HG03135 (cell line): Measurements from ENCODE around the gene EFHD2.
"Not testable (repeated sequence)": the region's sequence is repeated elsewhere in the genome, so short reads cannot be mapped to it uniquely, and the experiment has no call there.

ENCODE experiments used
- ATAC-seq: cut with Tn5 transposase; IDR thresholded peaks from one replicate; pipeline ENCODE4 v1.9.1; 2021; ENCODE audit warnings: mild to moderate bottlenecking, moderate library complexity; ENCODE audit not compliant: unreplicated experiment

The EFHD2 gene, protein sequence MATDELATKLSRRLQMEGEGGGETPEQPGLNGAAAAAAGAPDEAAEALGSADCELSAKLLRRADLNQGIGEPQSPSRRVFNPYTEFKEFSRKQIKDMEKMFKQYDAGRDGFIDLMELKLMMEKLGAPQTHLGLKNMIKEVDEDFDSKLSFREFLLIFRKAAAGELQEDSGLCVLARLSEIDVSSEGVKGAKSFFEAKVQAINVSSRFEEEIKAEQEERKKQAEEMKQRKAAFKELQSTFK

DNA sequence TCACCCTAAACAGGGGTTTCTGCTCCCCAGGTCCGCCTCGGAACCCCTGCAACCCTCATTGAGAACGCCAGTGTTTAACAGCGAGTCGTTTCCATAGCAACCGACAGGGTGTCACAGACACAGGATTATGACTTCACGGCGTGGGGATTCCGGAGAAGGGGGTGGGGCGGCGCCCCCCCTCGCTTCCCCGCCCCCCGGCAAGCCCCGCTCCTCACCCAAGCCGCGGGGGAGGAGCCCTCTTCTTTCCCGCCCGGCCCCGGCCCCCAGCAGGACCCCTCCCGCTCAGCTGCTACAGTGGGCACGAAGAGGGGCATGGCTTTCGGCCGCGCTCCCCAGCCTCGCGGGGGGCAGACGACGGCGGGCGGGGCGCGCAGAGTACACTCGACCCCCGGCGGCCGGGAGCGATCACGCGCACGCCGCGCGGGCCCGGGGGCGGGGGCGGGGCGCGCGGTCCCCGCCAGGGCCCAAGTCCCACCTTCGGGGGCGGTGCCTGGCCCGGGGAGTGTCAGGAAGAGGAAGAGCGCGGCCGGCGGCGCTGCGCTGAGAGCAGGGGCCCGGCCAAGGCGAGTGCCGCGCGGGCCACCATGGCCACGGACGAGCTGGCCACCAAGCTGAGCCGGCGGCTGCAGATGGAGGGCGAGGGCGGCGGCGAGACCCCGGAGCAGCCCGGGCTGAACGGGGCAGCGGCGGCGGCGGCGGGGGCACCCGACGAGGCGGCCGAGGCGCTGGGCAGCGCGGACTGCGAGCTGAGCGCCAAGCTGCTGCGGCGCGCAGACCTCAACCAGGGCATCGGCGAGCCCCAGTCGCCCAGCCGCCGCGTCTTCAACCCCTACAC, at the start of gene EFHD2:
Gene EFHD2, plus strand, starts transcription at position 501 of the 835 bp plus-strand sequence. Its CDS starts 84 bp downstream, at position 585.
- ATAC-seq, result peak; percentile 75

DNA sequence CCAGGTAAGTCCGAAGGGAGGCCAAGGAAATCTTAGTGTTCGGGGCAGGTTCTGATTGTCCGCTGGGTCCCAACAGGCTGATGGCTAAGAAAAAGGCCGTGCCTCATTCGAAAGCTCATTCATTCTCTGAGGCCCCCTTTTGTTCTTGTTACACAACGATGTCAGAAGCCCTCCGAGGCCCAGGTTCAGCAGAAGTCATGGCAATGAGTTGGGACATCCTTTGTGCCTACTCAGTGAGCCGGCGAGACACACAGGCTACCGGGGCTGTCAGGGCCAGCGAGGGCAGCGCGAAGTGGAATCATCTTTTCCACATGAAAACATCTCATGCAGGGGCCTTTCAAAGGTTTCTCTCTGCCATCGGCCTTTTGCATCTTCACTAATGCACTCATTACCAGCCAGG, 49.0 kb upstream of the EFHD2 start:
- ATAC-seq, result no peak

DNA sequence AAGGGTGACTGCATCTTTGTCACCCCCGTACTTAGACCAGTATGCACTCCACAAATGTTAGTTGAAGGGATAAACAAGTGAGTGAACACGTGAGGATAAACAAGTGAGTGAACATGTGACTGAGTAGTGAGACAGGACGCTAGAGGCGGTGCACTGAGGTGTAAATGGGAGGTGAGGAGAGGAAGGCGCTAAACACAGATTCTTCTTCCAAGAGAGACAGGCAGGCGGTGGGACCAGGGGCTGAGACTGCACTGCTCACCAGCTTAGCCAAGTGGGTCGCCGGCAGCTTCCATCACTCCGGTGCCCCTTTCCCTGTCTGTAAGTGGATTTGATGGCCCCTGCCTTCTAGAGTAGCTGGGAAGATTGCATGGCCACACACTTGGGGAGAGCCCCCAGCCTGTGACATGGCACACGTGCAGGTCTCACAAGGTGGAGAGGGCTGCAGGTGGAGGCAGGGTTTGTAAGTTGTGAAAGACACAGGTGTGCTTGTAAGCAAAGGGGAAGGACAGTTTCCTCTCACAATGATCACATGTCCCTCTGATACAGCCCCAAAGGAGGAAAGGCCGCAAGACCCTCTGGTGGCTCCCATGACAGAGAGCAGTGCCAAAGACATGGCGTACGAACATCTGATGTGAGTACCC, 47.5 kb upstream of the EFHD2 start:
- ATAC-seq, result no peak

DNA sequence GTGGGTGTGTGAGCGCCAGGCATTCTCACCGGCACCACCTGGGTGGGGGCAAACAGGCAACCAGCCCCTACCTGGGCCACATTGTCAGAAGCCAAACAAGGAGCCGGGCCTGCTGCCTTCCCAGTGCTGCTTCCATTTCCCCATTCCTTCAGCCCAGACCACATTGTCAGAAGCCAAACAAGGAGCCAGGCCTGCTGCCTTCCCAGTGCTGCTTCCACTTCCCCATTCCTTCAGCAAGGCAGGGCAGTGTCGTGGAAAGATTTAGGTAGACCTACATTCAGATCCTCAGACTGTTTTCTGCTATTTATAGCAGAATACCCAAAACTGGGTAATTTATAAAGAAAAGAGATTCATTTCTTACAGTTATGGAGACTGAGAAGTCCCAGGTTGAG, 47.0 kb upstream of the EFHD2 start:
- ATAC-seq, result no peak

DNA sequence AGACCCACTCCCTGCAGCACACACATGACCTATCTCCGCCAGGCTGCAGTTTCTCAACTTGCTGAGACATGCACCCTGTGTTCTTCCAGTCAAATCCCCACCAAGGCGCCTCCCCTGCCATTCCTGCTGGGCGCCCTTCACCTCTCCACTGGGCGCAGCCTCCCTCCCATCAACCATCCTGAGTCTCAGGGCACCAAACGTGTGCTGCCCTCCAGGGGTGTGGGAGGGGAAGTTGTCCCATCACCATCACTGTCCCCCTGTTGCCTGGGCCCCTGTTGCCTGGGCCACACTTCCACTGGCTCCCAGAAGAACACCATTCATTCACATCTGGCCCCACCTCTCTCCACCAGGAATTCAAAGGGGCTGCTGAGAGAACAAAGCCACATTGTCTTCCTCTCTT, 44.9 kb upstream of the EFHD2 start:
- no peak for ATAC-seq

DNA sequence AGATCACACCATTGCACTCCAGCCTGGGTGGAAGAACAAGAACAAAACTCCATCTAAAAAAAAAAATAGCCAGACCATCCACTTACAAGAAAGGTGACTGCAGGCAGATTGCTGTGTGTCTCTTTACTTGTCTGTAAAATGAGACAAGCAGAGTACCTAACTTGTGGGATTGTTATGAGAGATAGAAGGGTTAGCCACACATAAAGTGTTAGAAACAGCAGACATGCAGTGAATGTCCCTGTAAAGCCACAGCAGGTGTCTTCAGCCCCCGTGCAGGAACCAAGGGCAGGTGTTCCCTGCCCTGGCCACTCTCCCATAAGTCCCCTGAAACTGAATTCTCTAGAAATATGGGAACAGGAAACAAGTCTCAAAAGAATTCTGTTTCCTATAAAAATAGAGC, 40.8 kb upstream of the EFHD2 start:
- ATAC-seq, result no peak

DNA sequence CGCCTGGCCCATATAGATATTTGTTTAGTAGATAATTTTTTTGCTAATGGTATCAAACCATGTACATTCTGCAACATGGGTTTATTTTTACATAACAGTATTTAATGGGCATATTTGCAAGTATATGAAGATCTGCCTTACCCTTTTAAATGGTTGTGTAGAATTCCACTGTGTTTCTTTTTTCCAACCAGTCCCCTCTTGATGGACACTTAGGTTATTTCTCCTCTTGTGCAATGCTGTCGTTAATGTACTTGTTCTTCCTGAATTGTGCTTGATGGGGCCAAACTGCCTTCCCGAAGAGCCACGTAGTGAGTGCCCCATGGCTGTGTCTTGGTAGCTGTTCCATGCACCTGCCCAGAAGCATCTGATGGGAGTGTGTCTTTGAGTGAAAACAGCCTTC, 39.4 kb upstream of the EFHD2 start:
- ATAC-seq, result no peak

DNA sequence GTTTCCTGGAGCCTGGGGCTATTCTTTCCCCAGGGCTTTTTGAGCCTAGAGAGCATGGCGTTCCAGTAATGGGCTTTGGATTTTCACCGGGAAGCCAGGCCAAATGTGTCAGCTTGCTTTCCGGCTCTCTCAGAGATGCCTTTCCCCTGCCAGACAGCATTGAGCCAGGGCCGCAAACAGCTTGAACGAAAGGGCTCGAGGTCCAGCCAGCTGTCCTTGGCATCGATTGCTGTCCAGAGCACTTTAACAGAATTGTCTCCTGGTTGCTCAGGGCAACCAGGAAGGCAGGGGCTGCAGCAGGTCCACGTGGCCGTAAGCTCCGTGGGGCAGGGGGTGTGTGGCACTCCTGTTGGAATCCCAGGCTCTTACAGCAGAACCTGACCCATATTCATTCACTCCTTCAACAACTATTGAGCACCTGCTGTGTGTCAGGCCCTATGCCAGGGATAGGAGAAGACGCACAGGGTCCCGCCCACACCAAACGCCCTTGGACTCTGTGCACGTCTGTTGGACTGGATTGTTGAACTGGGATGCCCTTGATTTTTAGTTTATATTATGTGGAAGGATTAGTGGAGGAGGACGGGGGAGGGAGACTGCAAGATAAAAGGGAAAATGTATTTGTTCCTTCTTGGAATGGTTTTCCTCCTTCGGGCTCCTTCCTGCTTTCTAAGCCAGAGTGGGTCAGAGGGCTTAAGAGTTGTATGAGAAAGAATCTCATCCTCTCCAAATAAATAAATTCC, 38.7 kb upstream of the EFHD2 start:
- ATAC-seq, result no peak

DNA sequence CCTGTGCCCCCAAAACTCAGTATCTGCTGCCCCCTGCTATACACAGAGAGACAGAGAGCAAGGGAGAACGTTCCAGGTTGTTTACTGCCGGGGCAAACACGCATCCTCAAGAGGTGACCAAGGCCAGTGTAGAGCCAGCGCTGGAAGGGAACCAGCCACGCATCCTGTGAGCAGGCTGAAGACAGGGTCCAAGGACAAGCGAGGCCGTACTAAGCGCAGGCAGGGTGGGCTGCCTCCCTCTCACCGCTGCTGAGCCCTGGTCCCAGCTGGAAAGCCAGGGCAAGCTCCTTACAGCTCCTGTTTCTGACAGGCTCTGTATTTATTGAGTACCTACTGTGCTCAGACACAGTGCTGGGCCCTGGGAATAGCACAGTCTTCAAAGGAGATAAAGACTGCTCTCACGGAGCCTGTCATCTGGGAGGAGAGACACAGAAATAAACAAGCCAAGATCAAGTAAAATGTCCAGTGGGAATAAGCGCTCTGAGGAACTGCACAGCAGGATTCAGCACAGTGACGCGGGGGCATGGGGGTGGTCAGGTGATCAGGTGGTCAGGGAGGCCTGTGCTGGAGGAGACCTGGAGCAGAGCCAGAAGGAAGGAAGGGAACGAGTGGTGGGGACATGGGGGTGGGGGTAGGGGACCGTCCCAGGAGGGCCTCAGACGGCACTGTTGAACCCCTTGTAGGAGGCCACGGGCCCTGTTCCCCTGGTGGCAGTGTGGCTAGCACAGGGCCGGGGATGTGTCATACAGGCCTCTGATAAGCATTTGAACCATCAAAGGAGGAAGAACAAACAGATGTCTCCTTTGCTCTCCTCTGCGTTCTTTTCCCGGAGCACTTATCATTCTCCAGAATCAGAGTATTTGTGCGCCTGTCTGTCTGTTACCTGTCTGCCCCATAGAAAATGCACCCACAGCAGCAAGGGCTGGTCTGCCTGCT, 37.8 kb upstream of the EFHD2 start:
- no peak for ATAC-seq

DNA sequence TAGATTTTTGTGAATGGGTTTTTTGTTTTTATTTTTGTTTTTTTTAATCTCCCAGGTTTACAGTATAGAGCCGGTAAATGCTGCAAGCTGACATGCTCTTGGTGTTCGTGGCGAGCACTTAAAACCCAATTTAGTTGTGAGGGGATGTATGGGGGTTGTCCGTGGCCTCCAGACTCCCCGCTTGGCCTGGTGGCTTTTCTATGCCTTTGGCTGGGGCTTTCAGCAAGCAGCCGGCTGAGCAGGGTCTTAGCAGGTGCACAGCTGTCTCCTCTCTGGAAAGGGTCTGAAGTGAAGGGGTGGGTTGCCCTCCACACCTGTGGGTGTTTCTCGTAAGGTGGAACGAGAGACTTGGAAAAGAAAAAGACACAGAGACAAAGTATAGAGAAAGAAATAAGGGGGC, 31.0 kb upstream of the EFHD2 start:
- no peak for ATAC-seq

DNA sequence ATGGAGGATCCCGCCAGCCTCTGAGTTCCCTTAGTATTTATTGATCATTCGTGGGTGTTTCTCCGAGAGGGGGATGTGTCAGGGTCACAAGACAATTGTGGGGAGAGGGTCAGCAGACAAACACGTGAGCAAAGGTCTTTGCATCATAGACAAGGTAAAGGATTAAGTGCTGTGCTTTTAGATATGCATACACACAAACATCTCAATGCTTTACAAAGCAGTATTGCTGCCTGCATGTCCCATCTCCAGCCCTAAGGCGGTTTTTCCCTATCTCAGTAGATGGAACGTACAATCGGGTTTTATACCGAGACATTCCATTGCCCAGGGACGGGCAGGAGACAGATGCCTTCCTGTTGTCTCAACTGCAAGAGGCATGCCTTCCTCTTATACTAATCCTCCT, 30.5 kb upstream of the EFHD2 start:
- ATAC-seq, result not testable (repeated sequence)

DNA sequence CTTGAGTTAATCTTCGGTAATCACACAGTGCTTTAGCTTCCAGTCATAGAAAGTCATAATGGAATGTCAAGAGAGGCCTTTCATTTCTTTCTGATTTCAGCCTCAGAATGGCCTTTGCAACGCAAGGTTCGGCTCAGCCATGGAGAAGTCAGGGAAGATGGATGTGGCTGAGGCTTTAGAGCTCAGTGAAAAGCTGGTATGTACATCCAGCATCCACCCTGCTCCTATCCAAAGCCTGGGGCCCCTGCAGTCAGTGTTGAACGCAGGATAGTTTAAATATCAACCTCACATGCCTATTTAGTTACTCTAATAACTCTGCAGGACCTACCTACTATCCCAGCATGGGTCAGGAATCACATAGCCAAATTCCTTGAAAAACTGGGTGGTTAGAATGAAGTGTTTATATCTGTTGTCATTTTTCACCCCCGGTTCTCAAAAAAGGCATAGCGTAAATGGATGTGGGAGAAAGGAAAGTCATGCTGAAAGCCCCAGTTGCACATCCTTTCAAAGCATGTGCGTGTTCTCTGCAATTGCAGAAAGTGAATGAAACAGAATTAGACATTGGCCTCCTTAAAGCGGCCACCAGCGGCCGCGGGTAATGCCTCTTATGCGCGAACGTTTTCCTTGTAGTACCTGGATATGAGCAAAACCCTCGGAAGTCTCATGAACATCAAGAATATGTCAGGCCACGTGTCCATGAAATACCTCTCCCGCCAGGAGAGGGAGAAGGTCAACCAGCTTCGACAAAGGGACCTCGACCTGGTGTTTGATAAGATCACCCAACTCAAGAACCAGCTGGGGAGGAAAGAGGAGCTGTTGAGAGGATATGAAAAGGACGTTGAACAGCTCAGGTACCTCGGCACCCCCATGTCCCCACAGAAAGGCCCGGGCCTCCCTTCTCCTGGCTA, 28.8 kb upstream of the EFHD2 start:
- ATAC-seq, result no peak

DNA sequence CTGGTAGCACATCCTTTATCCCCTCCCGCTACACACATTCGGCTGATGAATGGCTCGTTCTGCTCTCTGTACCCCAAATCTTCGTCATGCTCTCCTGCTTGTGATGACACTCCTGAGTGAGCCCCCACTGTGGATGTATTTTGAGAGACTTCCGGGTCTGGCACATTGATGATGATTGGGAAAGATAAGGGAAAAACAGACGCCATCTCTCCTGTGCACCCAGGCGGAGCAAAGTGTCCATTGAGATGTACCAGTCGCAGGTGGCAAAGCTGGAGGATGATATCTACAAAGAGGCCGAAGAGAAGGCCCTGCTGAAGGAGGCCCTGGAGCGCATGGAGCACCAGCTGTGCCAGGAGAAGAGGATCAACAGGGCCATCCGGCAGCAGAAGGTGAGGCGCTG, 27.9 kb upstream of the EFHD2 start:
- no peak for ATAC-seq

DNA sequence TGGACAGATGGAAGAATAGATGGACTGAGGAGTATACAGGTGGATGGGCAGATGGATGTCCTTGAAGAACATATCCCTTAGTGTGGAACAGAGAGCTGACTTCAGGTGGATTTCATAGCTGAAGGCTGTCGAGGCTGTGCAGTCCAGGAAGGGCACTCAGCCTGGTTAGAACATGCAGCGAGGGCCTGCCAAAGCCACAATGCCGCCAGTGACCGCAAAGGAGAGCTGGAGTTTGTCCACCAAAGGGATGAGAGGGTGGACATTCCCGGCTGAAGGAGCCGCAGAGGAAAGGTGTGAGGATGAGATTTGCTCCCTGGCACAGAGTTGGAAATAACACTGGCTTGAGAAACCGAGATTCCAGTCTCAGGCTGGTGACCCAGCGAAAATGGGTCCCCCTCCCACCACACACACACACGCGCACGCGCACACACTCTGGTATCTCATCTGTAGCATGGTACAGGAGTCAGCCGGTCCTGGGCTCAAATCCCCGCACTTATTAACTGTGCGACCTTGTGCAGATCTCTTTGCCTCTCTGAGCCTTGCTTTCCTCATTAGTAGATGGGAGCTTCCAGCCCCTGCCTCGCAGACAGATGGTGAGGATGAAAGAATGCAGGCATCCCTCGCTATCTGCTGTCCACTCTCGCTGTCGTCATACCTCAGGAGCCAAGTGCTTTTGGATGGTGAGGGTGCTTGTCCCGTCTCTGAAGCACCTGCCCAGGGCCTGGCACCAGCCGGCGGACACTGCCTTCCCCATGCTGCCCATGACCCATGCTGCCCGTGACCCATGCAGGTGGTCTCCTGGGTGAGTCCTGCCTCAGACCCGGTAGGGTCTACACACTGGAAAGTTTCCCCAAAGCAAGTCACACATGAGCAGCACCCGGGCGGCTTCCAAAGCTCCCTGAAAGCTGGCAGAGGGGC, 26.8 kb upstream of the EFHD2 start:
- ATAC-seq, result no peak

DNA sequence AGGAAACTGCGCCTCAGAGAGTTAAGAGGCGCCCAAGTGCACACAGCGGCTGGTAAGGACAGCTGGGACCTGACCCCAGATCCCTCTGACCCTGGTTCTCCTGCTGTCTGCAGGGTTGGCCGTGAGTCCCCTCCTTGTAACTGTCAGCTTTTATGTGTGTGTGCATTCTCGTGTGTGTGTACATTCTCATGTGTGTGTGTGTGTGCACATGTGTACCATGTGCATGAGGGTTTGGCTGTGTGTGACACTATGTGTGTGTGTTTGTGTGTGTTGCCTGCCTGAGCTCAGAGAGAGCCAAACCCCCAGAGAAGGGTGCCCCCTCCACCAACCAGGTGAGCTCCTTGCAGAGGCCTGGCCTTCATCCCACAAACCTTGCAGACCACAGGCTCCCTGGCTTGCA, 25.9 kb upstream of the EFHD2 start:
- ATAC-seq, result no peak

DNA sequence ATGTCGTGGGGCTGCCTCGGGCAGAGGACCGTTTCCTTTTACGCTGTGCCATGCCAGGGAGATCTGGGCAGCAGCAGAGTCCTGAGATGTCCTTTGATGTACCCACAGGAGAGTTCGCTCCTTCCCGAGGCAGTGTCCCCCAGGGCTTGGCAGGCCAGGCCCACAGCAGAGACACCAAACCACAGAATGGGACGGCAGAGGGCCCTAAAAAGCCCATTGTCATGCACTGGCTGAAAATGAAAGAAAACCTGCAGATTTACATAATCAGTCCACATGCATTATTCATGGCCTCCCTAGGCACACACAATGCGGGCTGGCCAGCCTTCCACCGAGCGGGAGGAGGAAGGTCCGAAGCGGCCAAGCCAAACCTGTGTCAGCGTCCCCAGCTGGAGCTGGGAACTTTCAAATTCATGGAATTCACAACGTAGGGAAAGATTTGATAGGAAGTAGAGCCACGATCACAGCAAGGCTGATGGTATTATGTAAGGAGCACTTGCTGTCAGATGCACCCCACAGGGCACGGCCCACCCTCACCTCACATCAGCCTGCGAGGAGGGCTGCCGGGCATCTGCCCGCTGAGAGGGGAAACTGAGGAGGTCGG, 25.3 kb upstream of the EFHD2 start:
- no peak for ATAC-seq

DNA sequence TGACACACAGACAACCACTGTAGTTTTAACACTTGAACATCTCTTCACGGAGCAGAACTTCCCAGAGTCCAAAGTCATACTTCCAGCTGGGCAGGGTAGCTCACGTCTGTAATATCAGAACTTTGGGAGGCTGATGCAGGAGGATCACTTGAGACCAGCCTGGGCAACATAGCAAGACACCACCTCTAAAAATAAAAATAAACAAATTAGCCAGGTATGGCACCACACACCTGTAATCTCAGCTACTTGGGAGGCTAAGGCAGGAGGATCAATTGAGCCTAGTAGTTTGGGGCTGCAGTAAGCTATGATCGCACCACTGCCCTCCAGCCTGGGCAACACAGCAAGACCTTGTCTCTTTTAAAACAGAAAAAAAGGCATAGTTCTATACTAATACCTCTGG, 24.3 kb upstream of the EFHD2 start:
- ATAC-seq, result no peak
